RPMI8226 (cell line): Measurements from ENCODE around the gene LHPP.
"Not testable (repeated sequence)": the region's sequence is repeated elsewhere in the genome, so short reads cannot be mapped to it uniquely, and the experiment has no call there.

Source experiments
- DNase-seq: peaks from one replicate; pipeline ENCODE4 v3.0.0-alpha.2; 2015

The LHPP gene

GRCh38 chr10:124576526-124577420, 115.2 kb downstream of the LHPP start:
- no peak for DNase-seq

DNA sequence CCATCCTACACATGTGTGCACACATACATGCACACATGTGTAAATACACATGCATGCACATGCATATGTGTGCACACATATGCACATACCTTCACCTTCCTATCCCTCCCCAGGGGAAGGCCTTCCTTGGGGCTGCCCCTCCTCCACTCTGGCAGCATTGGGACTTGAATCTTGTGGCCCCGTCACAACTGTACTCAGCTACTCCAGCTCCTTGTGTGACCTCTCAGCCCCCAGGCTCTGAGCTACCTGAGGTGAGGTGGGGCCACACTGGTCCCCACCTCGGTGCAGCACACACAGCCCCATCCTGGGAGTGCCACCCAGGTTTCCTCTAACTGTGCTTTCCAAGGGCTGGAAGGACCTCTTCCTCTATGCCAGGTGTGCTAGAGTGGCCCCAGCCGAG, 116.0 kb downstream of the LHPP start:
- DNase-seq = no peak

- DNase-seq = no peak
These were observed 116.8 kb downstream of the LHPP start for GRCh38 chr10:124578231-124579010.

DNA sequence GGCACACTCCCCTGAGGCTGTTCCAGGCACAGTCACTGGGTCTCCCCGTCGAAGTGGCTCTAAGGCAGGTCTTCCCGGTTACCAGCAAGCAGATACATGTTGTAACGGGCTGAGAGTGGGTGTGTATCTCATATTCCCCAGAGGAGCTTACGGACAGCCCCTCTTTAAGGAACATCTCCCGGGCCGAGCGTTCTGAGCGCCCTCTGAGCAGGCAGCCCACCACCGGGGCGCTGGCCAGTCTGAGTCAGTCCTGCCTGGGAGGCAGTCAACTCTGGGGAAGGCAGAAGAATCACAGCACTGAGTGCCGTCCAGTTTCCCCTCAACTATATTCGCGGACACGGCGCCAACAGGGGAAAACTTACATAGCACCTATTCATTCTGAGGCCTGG, 117.4 kb downstream of the LHPP start:
- DNase-seq = no peak

DNA sequence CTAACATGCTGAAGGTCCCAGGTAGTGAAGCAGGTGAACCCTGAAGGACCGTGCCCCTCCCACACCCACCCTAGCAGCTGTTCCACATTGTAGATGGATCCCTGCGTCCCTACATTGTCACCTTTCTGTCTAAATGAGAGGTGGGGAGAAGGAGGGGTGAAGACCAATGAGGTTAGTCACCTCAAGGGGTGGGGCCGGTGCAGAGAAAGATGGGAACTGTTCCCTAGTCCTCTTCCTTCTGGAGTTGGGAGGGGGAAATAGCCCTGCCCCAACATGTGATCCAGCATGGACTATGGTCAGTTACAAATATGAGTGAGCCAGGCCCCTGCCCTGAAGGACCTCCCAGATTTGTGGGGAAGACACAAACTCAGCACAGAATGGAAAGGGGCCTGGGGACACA, 124.5 kb downstream of the LHPP start:
- no peak for DNase-seq

DNA sequence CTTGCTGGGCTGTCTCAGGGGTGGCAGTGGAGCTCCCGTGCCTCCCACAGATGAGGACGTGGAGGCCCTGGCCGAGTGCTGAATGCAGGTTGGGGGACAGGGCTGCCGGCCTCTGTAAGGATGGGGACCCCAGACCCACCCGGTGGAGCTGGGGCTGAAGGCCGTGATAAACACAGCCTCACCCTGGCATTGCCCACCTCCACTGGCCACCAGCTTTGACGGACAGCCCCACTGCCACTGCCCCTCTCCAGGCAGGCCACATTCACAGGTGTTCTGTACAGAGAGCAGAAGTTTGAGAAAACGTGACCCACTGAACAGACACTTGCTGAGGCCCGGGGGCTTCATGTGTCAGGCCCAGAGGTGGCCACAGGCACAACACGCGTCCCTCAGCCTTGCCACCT, 126.2 kb downstream of the LHPP start:
- no peak for DNase-seq

- not testable (repeated sequence) for DNase-seq
These were observed 126.7 kb downstream of the LHPP start for GRCh38 chr10:124588341-124588735.

DNA sequence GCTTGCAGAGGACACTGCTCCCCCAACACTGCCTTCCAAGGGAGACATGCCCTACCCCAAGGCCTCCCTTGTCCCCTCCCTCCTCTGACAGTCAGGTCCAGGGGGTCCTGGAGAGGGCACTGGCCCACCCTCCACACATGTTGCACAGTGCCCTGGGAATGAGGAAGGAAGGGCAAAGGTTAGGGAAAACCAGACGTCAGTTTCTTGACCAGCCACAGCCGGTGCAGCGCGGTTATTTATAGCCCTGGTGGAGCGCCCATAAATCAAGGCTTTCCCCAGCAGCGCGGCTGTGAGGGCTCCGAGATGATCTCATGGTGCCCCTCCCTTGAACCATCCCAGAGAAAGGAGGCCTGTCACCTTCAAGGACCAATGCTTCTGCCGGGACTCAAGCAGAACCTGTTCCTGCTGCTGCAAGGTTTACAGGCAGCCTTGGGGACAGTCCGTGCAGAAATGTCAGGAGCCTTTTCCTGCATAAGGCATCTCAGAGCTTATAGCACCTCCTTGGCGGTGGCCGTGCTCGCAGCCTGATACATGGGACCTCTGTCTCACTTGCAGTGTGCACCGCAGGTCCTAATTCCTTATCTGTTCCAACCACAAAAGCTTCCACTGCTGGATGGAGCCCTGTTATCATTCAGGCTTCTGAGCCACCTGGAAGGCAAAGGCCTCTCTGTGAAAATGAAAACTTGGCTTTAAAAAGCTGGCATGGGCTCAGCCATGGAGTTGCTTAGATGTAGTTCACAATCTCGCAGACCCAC, 127.3 kb downstream of the LHPP start:
- DNase-seq = no peak

- no peak for DNase-seq
These were observed 127.9 kb downstream of the LHPP start for GRCh38 chr10:124589491-124590041.

- DNase-seq = no peak
These were observed 128.8 kb downstream of the LHPP start for GRCh38 chr10:124590216-124591122.

GRCh38 chr10:124591123-124591495, 129.5 kb downstream of the LHPP start:
- DNase-seq = no peak

DNA sequence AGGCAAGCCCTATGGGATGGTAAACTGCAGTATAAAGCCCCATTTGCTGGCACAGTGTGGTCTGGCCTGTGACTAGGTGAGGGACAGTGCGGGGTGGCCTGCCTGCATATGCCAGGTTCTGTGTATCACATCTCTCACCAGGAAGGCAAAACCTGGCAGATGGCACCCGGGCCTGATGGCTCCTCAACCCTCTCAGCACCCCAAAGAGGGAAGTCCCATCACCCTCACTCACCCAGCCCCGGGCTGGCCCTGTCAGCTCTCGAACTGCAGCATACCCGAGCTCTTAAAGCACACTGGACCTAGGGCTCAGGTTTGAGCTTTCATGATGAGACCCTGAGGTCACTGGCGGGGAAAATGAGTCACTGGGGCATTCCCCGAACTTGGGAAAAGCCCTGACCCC, 130.5 kb downstream of the LHPP start:
- DNase-seq = no peak

GRCh38 chr10:124592736-124593430, 131.3 kb downstream of the LHPP start:
- DNase-seq = no peak

DNA sequence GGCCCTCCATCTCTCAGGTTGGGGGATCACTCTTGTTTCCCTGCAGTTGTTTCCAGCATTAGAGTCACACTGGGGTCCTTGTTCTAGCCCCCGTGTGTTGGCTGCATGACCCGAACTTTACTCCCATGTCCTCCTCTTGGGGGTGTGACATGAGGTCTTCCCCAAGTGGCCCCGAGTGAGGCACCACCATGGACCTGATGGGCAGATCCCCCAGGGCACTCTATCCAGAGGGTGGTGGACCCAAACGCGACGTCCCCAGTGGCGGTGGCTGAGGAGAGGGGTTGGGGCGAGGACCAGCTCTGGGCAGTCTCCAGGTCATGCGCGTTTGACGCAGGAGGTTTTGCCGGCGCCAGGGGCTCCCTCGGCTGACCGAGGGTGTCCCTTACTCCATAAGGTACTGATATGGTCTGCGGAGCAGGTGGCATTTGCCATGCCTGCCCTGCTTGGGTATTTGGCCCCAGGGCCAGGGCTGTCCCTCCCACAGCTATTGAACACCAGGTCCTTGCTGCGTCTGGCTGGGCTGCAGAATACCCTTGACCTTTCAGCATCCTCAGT, 131.9 kb downstream of the LHPP start:
- no peak for DNase-seq

DNA sequence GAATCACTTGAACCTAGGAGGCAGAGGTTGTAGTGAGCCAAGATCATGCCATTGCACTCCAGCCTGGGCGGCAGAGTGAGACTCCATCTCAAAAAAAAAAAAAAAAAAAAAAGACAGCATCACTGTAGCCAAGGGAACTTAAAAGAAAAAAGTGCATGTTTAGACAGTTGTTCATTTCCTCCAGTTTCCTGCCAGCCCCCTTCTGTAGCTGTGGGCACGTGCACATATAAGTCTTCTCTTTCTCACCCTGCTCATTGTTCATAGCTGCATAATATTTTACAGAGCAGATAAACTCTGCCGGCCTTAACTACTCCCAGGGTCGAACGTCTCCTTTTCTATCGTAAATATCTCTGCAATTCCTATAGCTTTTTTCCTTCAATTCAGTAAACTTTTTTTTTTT, 132.6 kb downstream of the LHPP start:
- DNase-seq = no peak

- DNase-seq = no peak
These were observed 133.7 kb downstream of the LHPP start for GRCh38 chr10:124595143-124595883.

DNA sequence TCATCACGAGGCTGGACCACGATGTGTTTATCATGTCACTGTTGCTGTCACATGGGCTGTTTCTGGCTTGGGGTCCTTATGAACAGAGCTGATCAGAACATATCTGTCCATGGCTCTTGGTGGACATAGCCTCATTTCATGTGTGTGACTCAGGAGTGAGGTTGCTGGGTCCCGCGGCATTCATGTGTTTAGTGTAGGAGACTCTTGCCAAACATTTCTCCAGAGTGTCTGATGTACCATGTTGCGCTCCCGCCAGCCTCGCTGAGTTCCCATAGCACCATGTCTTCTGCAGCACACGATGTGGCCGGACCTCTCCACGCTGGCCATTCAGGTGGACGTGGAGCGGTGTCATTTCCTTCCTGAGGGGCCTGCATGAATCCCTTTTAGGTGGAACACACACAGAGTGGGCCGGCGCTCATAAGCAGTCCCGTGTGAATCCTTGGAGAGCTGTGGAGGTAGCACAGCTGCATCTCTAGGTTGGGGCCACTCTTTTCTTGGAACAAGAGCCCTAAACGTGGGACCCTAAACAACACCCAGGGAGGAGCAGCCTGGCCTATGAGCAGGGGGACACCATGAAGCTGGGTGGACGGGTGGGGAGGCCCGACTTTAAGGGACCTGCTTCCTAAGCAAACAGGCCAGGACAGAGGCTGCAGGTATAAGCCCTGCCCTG, 134.6 kb downstream of the LHPP start:
- DNase-seq = no peak

DNA sequence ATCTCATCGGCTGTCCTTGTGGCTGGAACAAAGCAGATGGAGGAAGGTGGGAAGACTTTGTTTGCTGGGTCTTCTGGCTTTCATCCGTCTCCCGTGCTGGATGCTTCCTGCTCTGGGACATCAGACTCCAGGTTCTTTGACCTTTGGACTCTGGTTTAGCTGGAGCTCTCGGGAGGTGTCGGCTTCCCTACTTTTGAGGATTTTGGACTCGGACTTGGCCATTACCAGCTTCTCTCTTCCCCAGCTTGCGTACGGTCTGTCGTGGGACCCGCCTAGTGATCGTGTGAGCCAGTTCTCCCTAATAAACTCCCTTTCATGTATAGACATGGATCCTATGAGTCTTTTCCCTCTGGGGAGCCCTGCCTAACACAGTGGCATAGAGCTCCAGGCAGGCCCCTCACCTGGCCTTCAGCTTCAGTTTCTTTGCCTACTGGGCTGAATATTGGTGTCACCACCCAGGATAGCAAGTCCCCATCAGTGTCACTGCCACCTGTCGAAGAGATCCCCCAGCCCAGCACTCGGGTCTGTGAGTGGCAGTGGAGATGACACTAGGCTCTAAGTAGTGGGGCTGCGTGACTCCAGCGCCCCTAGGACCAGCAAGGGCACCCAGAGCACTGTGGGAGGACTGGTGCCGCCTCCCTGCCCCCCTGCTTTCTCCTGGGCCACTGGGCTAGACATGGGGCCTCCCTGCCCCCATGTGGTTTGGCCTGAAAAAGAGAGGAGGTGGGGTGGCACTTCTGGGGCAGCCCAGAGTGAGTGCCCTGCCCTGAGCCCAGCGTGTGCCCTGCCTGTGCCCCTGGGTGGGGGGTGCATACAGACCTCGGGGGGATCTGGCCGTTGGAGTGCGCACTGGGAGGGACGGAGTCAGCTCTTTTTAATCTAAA, 135.6 kb downstream of the LHPP start:
- DNase-seq = no peak

- no peak for DNase-seq
These were observed 136.2 kb downstream of the LHPP start for GRCh38 chr10:124597846-124598165.
